Measurements from ENCODE around the gene NMT1.
A peak's percentile ranks its signal among the peaks of the same experiment; 100 is the strongest.

The NMT1 gene

DNA sequence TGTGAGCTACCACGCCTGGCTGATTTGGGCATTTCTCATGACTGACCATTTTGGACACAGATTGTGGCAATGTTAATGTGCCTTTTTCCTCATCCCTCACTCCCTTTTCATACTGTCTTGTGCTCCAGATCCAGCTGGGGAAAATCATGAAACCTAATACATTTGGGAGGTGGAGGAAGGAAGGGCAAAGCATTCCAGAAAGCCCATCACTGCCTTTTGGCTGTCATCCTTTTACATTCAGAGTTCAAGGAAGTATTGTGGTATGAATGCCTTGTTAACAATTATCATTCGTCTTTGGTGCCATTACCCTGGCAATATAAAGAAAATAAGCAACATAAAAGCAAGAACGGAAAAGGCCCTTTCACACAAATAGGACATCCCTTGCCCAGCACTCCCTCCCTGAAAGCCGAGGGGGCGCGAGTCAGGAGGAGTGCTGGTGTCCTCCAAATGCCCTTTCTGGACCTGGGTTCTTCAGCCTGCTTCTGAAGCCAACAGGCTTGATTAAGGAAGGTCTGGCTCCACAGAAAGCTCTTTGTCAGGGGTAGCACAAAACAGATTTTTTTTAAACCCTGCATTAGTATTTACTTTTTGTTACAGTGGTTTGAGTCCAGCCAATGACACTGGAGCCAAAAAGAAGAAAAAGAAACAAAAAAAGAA lies 20.1 kb downstream of the NMT1 start:
- DNase-seq (ENCODE audit: low read depth) = no peak

DNA sequence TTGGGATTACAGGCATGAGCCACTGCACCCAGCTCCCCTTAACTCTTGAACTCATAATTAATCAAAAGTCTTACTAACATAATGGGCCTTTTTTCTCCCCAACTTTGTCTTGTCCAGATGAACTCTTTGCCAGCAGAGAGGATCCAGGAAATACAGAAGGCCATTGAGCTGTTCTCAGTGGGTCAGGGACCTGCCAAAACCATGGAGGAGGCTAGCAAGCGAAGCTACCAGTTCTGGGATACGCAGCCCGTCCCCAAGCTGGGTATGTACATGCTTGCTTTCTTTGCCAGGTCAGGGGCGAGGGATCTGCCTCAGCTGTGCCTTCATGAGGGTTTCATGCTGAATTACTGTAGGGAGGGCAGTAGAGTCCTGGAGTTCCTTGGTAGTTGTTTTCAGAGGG lies 25.3 kb downstream of the NMT1 start:
- DNase-seq (ENCODE audit: low read depth) = no peak

- no peak for DNase-seq (ENCODE audit: low read depth)
Observed at GRCh38 chr17:45086865-45087503, 25.9 kb downstream of the NMT1 start.

DNA sequence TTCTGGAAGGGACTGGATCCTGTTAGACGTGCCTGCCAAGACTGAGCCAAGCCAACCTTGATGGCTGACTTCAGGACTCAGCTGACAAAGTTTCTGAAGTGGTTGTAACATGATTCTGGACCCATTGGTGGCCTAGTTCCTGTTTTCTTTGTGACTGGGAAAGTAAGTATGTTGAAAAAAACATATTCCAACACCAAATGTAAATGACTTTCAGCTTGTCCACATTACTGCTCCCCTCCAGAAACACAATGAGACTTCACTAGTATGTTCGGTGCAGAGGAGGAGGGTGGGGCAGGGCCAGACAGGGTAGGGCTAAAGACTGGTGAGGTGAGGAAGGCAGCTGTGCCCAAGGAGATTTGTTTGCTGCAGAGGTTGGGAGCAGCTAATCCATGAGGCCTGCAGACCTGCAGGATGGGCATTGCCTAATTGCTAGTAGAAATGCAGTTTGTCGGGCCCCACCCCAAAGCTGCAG lies 26.4 kb downstream of the NMT1 start:
- no peak for DNase-seq (ENCODE audit: low read depth)

- no peak for DNase-seq (ENCODE audit: low read depth)
Observed at GRCh38 chr17:45087978-45088377, 26.9 kb downstream of the NMT1 start.

GRCh38 chr17:45088741-45089140 lies 27.6 kb downstream of the NMT1 start:
- DNase-seq (ENCODE audit: low read depth) = no peak

DNA sequence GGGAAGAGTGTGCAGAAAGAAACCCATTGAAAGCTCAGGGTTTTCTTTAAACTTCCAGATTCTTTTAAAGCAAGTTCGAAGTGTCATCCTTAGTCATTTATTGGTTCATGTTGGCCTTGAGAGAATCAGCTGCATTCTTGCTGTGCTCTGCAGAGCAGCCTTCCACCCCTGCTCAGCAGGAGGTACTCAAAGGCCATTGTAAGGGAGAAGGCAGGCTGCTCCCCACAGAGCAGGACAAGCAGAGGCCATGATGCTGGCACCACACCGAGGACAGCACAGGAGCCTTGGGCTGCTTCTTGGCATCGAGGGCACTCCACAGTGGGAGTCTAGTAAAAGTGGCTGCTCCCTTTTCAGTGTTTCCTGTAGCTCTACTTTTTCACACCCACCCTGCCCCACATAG lies 29.6 kb downstream of the NMT1 start:
- peak; percentile 49 for DNase-seq (ENCODE audit: low read depth)

GRCh38 chr17:45091778-45092425 lies 30.8 kb downstream of the NMT1 start:
- DNase-seq (ENCODE audit: low read depth) = peak; percentile 45

GRCh38 chr17:45092911-45093430 lies 31.9 kb downstream of the NMT1 start:
- DNase-seq (ENCODE audit: low read depth) = peak; percentile 99

GRCh38 chr17:45093444-45094110 lies 32.5 kb downstream of the NMT1 start:
- peak; percentile 51 for DNase-seq (ENCODE audit: low read depth)

GRCh38 chr17:45096141-45096540 lies 35.0 kb downstream of the NMT1 start:
- DNase-seq (ENCODE audit: low read depth) = peak; percentile 35

GRCh38 chr17:45096926-45097325 lies 35.8 kb downstream of the NMT1 start:
- DNase-seq (ENCODE audit: low read depth) = no peak

- no peak for DNase-seq (ENCODE audit: low read depth)
Observed at GRCh38 chr17:45098081-45098868, 37.2 kb downstream of the NMT1 start.

GRCh38 chr17:45098869-45099616 lies 37.9 kb downstream of the NMT1 start:
- DNase-seq (ENCODE audit: low read depth) = peak; percentile 54

- DNase-seq (ENCODE audit: low read depth) = no peak
Observed at GRCh38 chr17:45101546-45101882, 40.4 kb downstream of the NMT1 start.

DNA sequence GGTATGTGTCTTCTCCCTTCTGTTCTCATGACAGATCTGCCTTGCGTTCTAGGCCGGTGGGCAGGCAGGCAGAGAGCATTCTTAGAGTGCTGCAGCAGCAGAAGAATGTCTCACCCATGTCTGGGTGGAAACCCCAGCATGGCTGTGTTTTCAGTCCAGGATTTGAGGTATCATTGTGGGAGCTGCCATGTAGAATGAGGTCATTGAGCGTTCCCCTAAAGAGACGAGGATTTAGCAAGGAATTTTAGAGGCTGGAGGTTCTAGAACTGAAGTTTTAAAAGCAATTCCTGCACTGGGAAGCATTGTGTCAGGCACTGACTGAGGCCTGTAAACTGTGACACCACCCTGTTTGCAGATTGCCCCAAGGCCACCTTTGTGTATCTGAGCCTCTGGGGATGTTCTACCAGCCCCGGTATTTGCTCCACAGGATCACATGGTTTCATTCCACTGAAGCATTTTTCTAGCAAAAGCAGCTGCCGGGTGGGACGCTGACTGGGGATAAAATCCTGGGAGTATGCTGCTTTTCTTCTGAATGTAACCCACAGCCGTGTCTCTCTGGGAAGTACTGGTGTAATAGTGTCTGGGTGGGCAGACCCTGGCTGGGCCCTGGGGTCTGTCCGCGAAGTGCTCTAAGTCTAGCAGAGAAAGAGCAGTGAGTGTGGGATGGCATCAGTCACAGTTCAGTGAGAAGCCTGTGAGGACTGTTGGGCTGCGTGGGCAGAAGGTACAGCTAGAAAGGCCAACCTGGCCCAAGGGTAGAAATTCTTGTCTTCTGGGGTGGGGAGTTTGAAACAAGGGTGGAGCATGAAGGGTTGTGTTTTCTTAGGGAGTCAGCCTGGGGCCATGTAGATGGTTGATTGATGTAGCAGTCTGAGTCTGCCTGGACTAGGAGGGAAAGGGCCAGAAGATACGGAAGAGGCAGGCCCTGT lies 41.0 kb downstream of the NMT1 start:
- DNase-seq (ENCODE audit: low read depth) = peak; percentile 53

DNA sequence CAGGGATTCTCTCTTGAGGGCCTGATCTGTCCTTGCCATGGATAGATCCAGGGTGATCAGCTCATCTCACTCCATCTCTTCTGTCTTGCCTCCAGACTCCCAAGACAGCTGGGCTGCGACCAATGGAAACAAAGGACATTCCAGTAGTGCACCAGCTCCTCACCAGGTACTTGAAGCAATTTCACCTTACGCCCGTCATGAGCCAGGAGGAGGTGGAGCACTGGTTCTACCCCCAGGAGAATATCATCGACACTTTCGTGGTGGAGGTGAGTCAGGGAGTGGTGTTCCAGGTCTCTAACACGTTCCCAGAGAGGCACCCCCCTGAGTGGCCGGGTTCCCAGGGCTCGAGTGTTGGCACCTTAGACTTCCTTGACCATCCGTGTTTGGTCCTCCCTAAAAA lies 41.7 kb downstream of the NMT1 start:
- DNase-seq (ENCODE audit: low read depth) = no peak

DNA sequence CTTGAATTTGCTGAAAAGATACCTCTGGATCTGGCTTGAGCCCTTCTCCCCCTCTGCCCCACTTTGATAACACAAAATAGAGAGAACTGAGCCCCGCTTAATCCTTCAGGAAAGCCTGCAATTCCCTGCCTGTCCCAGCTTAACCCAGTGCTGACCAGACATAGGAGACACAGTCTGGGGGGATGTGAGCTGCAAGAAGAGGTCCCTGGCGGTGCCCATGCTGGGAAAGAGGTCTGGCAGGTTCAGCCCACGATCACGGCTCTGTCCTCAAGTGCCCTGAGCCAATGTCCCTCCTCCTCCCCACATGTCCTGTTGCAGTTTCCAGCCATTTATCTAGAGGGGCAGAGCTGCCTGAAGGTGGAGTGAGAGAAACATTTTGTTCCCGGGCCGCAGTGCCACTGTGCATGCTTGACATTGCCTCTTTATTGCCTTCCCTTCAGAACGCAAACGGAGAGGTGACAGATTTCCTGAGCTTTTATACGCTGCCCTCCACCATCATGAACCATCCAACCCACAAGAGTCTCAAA lies 42.2 kb downstream of the NMT1 start:
- no peak for DNase-seq (ENCODE audit: low read depth)

GRCh38 chr17:45104029-45104428 lies 42.9 kb downstream of the NMT1 start:
- no peak for DNase-seq (ENCODE audit: low read depth)

- DNase-seq (ENCODE audit: low read depth) = no peak
Observed at GRCh38 chr17:45104497-45104896, 43.4 kb downstream of the NMT1 start.
